Loucy (cell line): ENCODE results near the gene LILRB3.

Source experiments
- CTCF ChIP-seq: fragments of 200-600 bp; sonication (generic); conservative IDR thresholded peaks from 2 replicates; pipeline ENCODE4 v1.5.1; 2014; ENCODE audit warnings: mild to moderate bottlenecking, antibody characterized with exemption, low read length
- EZH2phosphoT487 ChIP-seq: fragments of 200-600 bp; IDR thresholded peaks from 2 replicates; pipeline ENCODE4 v1.6.1; 2018; ENCODE audit warnings: antibody characterized with exemption, mild to moderate bottlenecking, moderate library complexity, borderline replicate concordance

DNA sequence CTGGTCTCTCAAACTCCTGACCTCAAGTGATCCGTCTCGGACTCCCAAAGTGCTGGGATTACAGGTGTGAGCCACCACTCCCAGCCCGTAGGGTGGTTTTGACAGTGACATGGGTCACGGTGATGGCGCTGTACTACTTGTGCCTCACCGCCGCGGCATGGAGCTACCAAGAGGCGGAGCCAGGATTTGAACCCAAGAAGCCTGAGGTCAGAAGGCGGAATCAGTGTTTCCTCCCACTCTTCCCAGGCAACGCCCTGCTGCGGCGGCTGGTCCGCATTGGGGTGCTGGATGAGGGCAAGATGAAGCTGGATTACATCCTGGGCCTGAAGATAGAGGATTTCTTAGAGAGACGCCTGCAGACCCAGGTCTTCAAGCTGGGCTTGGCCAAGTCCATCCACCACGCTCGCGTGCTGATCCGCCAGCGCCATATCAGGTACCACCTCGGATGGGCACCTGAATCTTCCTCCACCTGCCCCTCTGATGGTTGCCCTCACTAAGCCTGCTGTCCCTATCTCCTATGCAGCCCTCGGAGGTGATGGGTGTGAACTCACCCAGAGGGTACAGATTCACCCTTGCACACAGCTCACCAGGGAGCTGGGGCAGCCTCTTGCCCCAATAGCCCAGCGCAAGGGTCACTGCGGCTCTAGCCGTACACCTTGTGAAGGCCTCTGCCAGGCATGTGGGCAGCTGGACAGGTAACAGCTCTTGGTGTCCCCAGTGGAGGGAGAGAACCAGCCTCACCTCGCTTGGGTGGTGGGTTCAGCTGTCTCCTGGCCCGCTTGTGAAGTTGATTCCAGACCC lies 16.6 kb downstream of the LILRB3 start:
- no peak for TF ChIP-seq CTCF
- TF ChIP-seq EZH2phosphoT487: no peak
